Measurements from ENCODE around the gene RPH3AL. TPM values are rescaled to one million over a fixed set of nuclear protein-coding genes. Genes with fewer than 3 reads are reported as not detected.

The RPH3AL gene
- total and polyA plus RNA-seq, 10 of the 15 experiments (the other 5 are each of a cell fraction or from before 2014, with no cell fraction given): 0.04 to 1.2 (median 0.47) TPM; not detected in 2

DNA sequence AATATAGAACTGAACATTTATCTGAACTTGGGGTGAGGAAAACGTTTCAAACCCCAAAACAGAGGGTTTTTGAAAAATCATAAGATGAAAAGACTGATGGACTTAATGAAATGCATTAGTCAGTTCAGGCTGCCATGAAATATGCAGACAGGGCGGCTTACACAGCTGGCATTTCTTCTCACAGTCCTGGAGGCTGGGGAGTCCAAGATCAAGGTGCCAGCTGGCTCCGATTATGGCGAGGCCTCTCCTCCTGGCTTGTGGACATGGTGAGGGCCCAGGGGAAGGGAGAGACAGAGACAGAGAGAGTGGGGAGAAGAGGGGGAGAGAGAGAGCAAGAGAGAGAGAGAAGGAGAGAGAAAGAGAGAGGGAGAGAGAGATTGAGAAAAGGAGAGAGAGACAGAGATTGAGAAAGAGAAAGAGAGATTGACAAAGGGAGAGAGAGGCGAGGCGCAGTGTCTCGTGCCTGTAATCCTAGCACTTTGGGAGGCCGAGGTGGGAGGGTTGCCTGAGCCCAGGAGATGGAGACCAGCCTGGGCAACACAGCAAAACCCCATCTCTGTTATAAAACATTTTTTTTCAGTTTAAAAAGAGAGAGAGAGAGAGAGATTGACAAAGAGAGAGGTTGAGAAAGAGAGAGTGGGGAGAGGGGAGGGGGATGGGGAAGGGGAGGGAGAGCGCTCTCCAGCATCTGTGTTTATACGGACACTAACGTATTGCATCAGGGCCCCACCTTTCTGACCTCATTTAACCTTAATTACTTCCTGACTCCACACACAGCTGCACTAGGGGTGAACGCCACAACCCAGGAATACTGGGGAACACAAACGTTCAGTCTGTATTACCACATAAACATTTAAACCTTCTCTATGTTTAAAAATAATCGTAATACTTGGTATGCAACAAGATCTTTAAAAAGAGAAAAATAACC, 24.6 kb upstream of the RPH3AL start:
- ChIA-PET RAD21 (ENCODE audit: unreplicated experiment) (no interaction called here), POLR2A (no interaction called here), SMC1A (ENCODE audit: uncharacterized antibody, unreplicated experiment) (no interaction called here), CTCF (interaction anchor here (0.5 to 1.5 kb wide), 2 partner anchors 323 to 619 kb away, joined by 3 to 5 read pairs; no protein-coding TSS in a partner anchor)
- no peak overlapping the region for H3K4me3 ChIP-seq
- BruUV-seq (replicated peaks): no TSS peak
- no peaks in the 10 kb centered on the region for H4K20me1 ChIP-seq (ENCODE audit: control insufficient read depth, insufficient read depth)
- no peak overlapping the region for H3K9ac ChIP-seq (ENCODE audit: control insufficient read depth, insufficient read depth, low read length)
- FAIRE-seq: no peak
- no peak overlapping the region for H3K4me2 ChIP-seq (ENCODE audit: control insufficient read depth, insufficient read depth)
- intact Hi-C loops (cut with micrococcal nuclease; ENCODE audit: unreplicated experiment): no loop called here
- H3K27me3 ChIP-seq (replicated peaks in 1 of 2; ENCODE audit: control insufficient read depth in 2 of 2, insufficient read depth in 2 of 2, low read length in 1 of 2): no peaks in the 10 kb centered on the region; a peak in 1 of 4 replicates
- no peak overlapping the region for H3K27ac ChIP-seq (ENCODE audit: control insufficient read depth, insufficient read depth)
- no peaks in the 10 kb centered on the region for H3K36me3 ChIP-seq (ENCODE audit: control insufficient read depth in 2 of 2, insufficient read depth in 2 of 2, low read length in 1 of 2)
- H3K79me2 ChIP-seq (ENCODE audit: control insufficient read depth, insufficient read depth, low read length): no peaks in the 10 kb centered on the region
- WGBS (ENCODE audit: insufficient coverage, insufficient replicate concordance, low lambda C conversion rate, missing lambda C conversion rate): 22% methylated on average over 13 of the region's 14 CpGs
- in situ Hi-C loops (cut with MboI): no loop called here
- H3K4me1 ChIP-seq (ENCODE audit: control insufficient read depth, insufficient read depth, low read length): no peaks in the 10 kb centered on the region
- no peak for TF ChIP-seq NFYA (IDR thresholded peaks at IDR 0.05; ENCODE audit: borderline replicate concordance, low read depth, low read length)
- no peak for TF ChIP-seq RFX5 (IDR thresholded peaks at IDR 0.05; ENCODE audit: low read depth, low read length)
- TF ChIP-seq, protein P1, sequence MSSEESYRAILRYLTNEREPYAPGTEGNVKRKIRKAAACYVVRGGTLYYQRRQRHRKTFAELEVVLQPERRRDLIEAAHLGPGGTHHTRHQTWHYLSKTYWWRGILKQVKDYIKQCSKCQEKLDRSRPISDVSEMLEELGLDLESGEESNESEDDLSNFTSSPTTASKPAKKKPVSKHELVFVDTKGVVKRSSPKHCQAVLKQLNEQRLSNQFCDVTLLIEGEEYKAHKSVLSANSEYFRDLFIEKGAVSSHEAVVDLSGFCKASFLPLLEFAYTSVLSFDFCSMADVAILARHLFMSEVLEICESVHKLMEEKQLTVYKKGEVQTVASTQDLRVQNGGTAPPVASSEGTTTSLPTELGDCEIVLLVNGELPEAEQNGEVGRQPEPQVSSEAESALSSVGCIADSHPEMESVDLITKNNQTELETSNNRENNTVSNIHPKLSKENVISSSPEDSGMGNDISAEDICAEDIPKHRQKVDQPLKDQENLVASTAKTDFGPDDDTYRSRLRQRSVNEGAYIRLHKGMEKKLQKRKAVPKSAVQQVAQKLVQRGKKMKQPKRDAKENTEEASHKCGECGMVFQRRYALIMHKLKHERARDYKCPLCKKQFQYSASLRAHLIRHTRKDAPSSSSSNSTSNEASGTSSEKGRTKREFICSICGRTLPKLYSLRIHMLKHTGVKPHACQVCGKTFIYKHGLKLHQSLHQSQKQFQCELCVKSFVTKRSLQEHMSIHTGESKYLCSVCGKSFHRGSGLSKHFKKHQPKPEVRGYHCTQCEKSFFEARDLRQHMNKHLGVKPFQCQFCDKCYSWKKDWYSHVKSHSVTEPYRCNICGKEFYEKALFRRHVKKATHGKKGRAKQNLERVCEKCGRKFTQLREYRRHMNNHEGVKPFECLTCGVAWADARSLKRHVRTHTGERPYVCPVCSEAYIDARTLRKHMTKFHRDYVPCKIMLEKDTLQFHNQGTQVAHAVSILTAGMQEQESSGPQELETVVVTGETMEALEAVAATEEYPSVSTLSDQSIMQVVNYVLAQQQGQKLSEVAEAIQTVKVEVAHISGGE (CRISPR knock-in tag; IDR thresholded peaks at IDR 0.05): no peak
- ATAC-seq: no peak
- H3K9me3 ChIP-seq (replicated peaks; ENCODE audit: control insufficient read depth, insufficient read depth, low read length): no peaks in the 10 kb centered on the region
- H2AFZ ChIP-seq (ENCODE audit: control insufficient read depth, low read depth, low read length): no peak overlapping the region
- DNase-seq (ENCODE audit: low read depth, low spot score): no peak
